Measurements from ENCODE around the gene FAM3A.

DNA sequence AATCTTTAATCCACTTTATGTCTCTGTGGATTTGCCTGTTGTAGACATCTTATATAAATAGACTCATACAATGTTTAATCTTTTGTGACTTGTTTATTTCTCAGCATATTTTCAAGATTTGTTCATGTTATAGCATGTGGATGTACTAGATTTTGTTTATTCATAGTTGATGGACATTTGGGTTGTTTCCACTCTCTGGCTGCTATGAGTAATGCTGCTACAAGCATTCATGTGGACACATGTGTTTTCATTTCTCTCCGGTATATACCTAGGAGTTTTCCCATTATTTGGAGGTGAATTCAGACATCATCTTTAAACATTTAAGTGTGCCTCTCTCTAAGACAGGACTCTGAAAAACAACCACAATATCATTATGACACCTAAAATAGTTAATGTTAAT is 33.7 kb upstream of the FAM3A start:
- TF ChIP-seq, protein P1, sequence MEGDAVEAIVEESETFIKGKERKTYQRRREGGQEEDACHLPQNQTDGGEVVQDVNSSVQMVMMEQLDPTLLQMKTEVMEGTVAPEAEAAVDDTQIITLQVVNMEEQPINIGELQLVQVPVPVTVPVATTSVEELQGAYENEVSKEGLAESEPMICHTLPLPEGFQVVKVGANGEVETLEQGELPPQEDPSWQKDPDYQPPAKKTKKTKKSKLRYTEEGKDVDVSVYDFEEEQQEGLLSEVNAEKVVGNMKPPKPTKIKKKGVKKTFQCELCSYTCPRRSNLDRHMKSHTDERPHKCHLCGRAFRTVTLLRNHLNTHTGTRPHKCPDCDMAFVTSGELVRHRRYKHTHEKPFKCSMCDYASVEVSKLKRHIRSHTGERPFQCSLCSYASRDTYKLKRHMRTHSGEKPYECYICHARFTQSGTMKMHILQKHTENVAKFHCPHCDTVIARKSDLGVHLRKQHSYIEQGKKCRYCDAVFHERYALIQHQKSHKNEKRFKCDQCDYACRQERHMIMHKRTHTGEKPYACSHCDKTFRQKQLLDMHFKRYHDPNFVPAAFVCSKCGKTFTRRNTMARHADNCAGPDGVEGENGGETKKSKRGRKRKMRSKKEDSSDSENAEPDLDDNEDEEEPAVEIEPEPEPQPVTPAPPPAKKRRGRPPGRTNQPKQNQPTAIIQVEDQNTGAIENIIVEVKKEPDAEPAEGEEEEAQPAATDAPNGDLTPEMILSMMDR (conservative IDR thresholded peaks at IDR 0.05; ENCODE audit: low read depth, low read length), result no peak
- no peak for TF ChIP-seq EZH2phosphoT487 (IDR thresholded peaks at IDR 0.05; ENCODE audit: borderline replicate concordance, low read length)
